HepG2 (cell line): Measurements from ENCODE around the gene TPD52L2. TPM values are rescaled to one million over a fixed set of nuclear protein-coding genes. Genes with fewer than 3 reads are reported as not detected.
A peak's percentile ranks its signal among the peaks of the same experiment; 100 is the strongest.

ENCODE experiments used
- ARNT2 ChIP-seq: sonication (generic); formaldehyde crosslinking; IDR thresholded peaks from 2 replicates; pipeline ENCODE4 v1.8.0; 2022; ENCODE audit warnings: mild to moderate bottlenecking, low read depth, missing genetic modification reagents, moderate library complexity
- ARNTL ChIP-seq: sonication (generic); formaldehyde crosslinking; IDR thresholded peaks from 2 replicates; pipeline ENCODE4 v1.4.0; 2020; ENCODE audit warnings: mild to moderate bottlenecking, missing genetic modification reagents
- ATRX ChIP-seq: sonication (generic); formaldehyde crosslinking; IDR thresholded peaks from 2 replicates; pipeline ENCODE4 v1.4.0; 2020; ENCODE audit warnings: missing genetic modification reagents, borderline replicate concordance
- CBFB ChIP-seq: sonication (generic); formaldehyde crosslinking; IDR thresholded peaks from 2 replicates; pipeline ENCODE4 v1.4.0; 2020; ENCODE audit warnings: missing genetic modification reagents
- CREB1 ChIP-seq, 2 experiments: fragments of 450-650 bp in 1 of 2; IDR thresholded peaks; 2 replicates each; pipeline ENCODE4 v1.6.1; 2016 to 2017; ENCODE audit warnings: control low read depth in 1 of 2, mild to moderate bottlenecking in 1 of 2, missing compliant biosample characterization in 1 of 2, missing genetic modification characterization in 1 of 2
- EZH2 ChIP-seq: conservative IDR thresholded peaks from 2 replicates; pipeline ENCODE4 v1.6.1; 2012; ENCODE audit warnings: mild to moderate bottlenecking, low read depth, low read length, moderate library complexity
- GABPB1 ChIP-seq: IDR thresholded peaks from 2 replicates; pipeline ENCODE4 v1.6.1; 2016; ENCODE audit warnings: mild to moderate bottlenecking, missing genetic modification reagents, moderate library complexity, missing compliant biosample characterization
- IRX3 ChIP-seq: sonication (generic); formaldehyde crosslinking; IDR thresholded peaks from 2 replicates; pipeline ENCODE4 v1.8.1; 2023; ENCODE audit warnings: mild to moderate bottlenecking, low read depth, missing genetic modification reagents, borderline replicate concordance
- MAX ChIP-seq: IDR thresholded peaks from 2 replicates; pipeline ENCODE4 v1.6.1; 2012; ENCODE audit warnings: inconsistent platforms
- MED13 ChIP-seq: sonication (generic); formaldehyde crosslinking; IDR thresholded peaks from 2 replicates; pipeline ENCODE4 v1.5.0; 2020; ENCODE audit warnings: missing genetic modification reagents
- ONECUT2 ChIP-seq: sonication (generic); formaldehyde crosslinking; IDR thresholded peaks from 2 replicates; pipeline ENCODE4 v1.4.0; 2020; ENCODE audit warnings: missing genetic modification reagents
- PHF20 ChIP-seq: sonication (generic); formaldehyde crosslinking; IDR thresholded peaks from 2 replicates; pipeline ENCODE4 v1.5.0; 2020; ENCODE audit warnings: mild to moderate bottlenecking, missing genetic modification reagents
- POLR2AphosphoS2 ChIP-seq: IDR thresholded peaks from 2 replicates; pipeline ENCODE4 v1.6.1; 2011; ENCODE audit warnings: low read depth, low read length, improper control_type of control experiment
- SIX4 ChIP-seq: sonication (generic); formaldehyde crosslinking; IDR thresholded peaks from 2 replicates; pipeline ENCODE4 v1.4.0; 2020; ENCODE audit warnings: missing genetic modification reagents
- SRSF4 ChIP-seq: fragments of 200-400 bp; formaldehyde crosslinking; IDR thresholded peaks from one replicate; pipeline ENCODE4 v1.6.1; 2018; ENCODE audit warnings: mild to moderate bottlenecking, low read depth, low read length, moderate library complexity; ENCODE audit not compliant: poor library complexity, severe bottlenecking
- ZBTB43 ChIP-seq: sonication (generic); formaldehyde crosslinking; conservative IDR thresholded peaks from 2 replicates; pipeline ENCODE4 v1.4.0; 2020; ENCODE audit warnings: missing genetic modification reagents
- ZBTB49 ChIP-seq: sonication (generic); formaldehyde crosslinking; IDR thresholded peaks from 2 replicates; pipeline ENCODE4 v1.4.0; 2020; ENCODE audit warnings: missing genetic modification reagents, borderline replicate concordance
- ZFY ChIP-seq: sonication (generic); formaldehyde crosslinking; IDR thresholded peaks from 2 replicates; pipeline ENCODE4 v1.4.0; 2020; ENCODE audit warnings: missing genetic modification reagents
- ZGPAT ChIP-seq: IDR thresholded peaks from 2 replicates; pipeline ENCODE4 v1.6.1; 2016; ENCODE audit warnings: mild to moderate bottlenecking
- ZNF354B ChIP-seq: sonication (generic); formaldehyde crosslinking; IDR thresholded peaks from 2 replicates; pipeline ENCODE4 v1.8.0; 2022; ENCODE audit warnings: mild to moderate bottlenecking, missing genetic modification reagents
- polyA plus RNA-seq, 8 experiments: library from polyadenylated mRNA; depleted of rRNA in 3 of 8; stranded (reverse) in 7 of 8; unstranded in 1 of 8; fragments of >200 nt; fragmentation: Illumina TruSeq in 4 of 8; extraction: Trizol in 4 of 8; gene quantifications; 2 replicates each; pipeline versions ENCODE4 v1.2.1 to v1.2.3, GENCODE V29; 2011 to 2016; ENCODE audit warnings: low read depth in 4 of 8, missing spikeins in 1 of 8, mixed read lengths in 1 of 8; ENCODE audit not compliant: insufficient read depth in 1 of 8
- total RNA-seq, 5 experiments: library from RNA; depleted of rRNA; stranded (reverse); fragments of >200 nt; fragmentation: Illumina TruSeq; extraction: Trizol; gene quantifications; 2 replicates each; pipeline ENCODE4 v1.2.3, GENCODE V29; 2016; ENCODE audit warnings: low read depth in 1 of 5
- TF ChIP-seq, protein P1 (sequence below): sonication (generic); formaldehyde crosslinking; IDR thresholded peaks from 2 replicates; pipeline ENCODE4 v1.4.0; 2020; ENCODE audit warnings: missing genetic modification reagents
- TF ChIP-seq, protein P2 (sequence below): sonication (generic); formaldehyde crosslinking; IDR thresholded peaks from 2 replicates; pipeline ENCODE4 v1.8.0; 2022; ENCODE audit warnings: mild to moderate bottlenecking, missing genetic modification reagents, moderate library complexity

Gene TPD52L2
- total and polyA plus RNA-seq, 2 of the 13 experiments (the other 11 are each of a cell fraction or from before 2014, with no cell fraction given): 156 to 184 TPM

- TF ChIP-seq, protein P1, sequence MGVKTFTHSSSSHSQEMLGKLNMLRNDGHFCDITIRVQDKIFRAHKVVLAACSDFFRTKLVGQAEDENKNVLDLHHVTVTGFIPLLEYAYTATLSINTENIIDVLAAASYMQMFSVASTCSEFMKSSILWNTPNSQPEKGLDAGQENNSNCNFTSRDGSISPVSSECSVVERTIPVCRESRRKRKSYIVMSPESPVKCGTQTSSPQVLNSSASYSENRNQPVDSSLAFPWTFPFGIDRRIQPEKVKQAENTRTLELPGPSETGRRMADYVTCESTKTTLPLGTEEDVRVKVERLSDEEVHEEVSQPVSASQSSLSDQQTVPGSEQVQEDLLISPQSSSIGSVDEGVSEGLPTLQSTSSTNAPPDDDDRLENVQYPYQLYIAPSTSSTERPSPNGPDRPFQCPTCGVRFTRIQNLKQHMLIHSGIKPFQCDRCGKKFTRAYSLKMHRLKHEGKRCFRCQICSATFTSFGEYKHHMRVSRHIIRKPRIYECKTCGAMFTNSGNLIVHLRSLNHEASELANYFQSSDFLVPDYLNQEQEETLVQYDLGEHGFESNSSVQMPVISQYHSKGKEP (CRISPR knock-in tag): no peak
- TF ChIP-seq PHF20 (peak; percentile 81), POLR2AphosphoS2 (no peak), ZGPAT (CRISPR knock-in tag) (peak; percentile 82), ZNF354B (CRISPR knock-in tag) (no peak; the same call in 1 of the 2 replicates), MAX (peak; percentile 91), ZBTB43 (CRISPR knock-in tag) (no peak; the same call in 1 of the 2 replicates), IRX3 (0 out of 2 replicates have a peak, but pooled peaks have one; percentile 22), CBFB (CRISPR knock-in tag) (peak; percentile 77), ARNT2 (peak; percentile 63; the same call in 1 of the 2 replicates), CREB1 (IDR thresholded peaks at IDR 0.05) (peak; percentile 36; the same call in 1 of the 2 replicates), CREB1 (CRISPR knock-in tag; IDR thresholded peaks at IDR 0.05) (no peak), SIX4 (no peak), SRSF4 (no peak), GABPB1 (CRISPR knock-in tag) (peak; percentile 94), EZH2 (no peak), ARNTL (CRISPR knock-in tag) (no peak; the same call in 1 of the 2 replicates), ATRX (CRISPR knock-in tag) (no peak), MED13 (CRISPR knock-in tag) (no peak), ONECUT2 (no peak), ZBTB49 (CRISPR knock-in tag) (no peak), ZFY (peak; percentile 60)
- TF ChIP-seq, protein P2, sequence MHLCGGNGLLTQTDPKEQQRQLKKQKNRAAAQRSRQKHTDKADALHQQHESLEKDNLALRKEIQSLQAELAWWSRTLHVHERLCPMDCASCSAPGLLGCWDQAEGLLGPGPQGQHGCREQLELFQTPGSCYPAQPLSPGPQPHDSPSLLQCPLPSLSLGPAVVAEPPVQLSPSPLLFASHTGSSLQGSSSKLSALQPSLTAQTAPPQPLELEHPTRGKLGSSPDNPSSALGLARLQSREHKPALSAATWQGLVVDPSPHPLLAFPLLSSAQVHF (CRISPR knock-in tag): no peak
Observed at GRCh38 chr20:63863798-63864544, 1.1 kb upstream of the TPD52L2 start (continued).
